Liver (tissue), 9 donors: Measurements from ENCODE around the gene CPNE9. TPM values are rescaled to one million over a fixed set of nuclear protein-coding genes. Genes with fewer than 3 reads are reported as not detected.

Experiments used
- DNase-seq: peaks from one replicate; pipeline ENCODE4 v3.0.0-alpha.2; 2017; ENCODE audit warnings: low spot score
- H3K27ac ChIP-seq, 2 donors: one replicate each; pipeline ENCODE4 v1.7.0; 2013; ENCODE audit warnings: inconsistent platforms in 2 of 2, low read length in 2 of 2, control low read depth in 1 of 2, low read depth in 1 of 2, mild to moderate bottlenecking in 1 of 2
- H3K27me3 ChIP-seq, 4 donors: one replicate each; pipeline versions ENCODE4 v1.6.1 to v1.7.0; 2013; ENCODE audit warnings: low read length in 3 of 4, inconsistent platforms in 1 of 4, mild to moderate bottlenecking in 1 of 4, moderate library complexity in 1 of 4; ENCODE audit not compliant: control insufficient read depth in 4 of 4, insufficient read depth in 4 of 4
- H3K36me3 ChIP-seq, 4 donors: one replicate each; pipeline versions ENCODE4 v1.6.1 to v1.7.0; 2013; ENCODE audit warnings: low read length in 3 of 4, mild to moderate bottlenecking in 3 of 4, low read depth in 1 of 4, moderate library complexity in 1 of 4; ENCODE audit not compliant: control insufficient read depth in 4 of 4, insufficient read depth in 3 of 4
- H3K4me1 ChIP-seq, 4 donors: one replicate each; pipeline versions ENCODE4 v1.6.1 to v1.7.0; 2013; ENCODE audit warnings: low read length in 3 of 4, mild to moderate bottlenecking in 3 of 4, moderate library complexity in 1 of 4; ENCODE audit not compliant: control insufficient read depth in 4 of 4, insufficient read depth in 4 of 4
- H3K4me3 ChIP-seq, 3 donors: one replicate each; pipeline versions ENCODE4 v1.6.1 to v1.7.0; 2013; ENCODE audit warnings: low read length in 3 of 3, control low read depth in 1 of 3, low read depth in 1 of 3, mild to moderate bottlenecking in 1 of 3
- H3K9ac ChIP-seq, 2 donors: one replicate each; pipeline ENCODE4 v1.7.0; 2013; ENCODE audit warnings: low read length in 2 of 2, mild to moderate bottlenecking in 2 of 2, moderate library complexity in 2 of 2, control low read depth in 1 of 2, low read depth in 1 of 2
- H3K9me3 ChIP-seq, 4 donors: one replicate each; pipeline versions ENCODE4 v1.6.1 to v1.7.0; 2013; ENCODE audit warnings: low read length in 3 of 4; ENCODE audit not compliant: control insufficient read depth in 4 of 4
- EGR1 ChIP-seq, 2 donors: IDR thresholded peaks; 2 replicates each; pipeline ENCODE4 v1.6.1; 2016 to 2018; ENCODE audit warnings: antibody characterized with exemption in 2 of 2, low read depth in 2 of 2
- FOXA1 ChIP-seq: IDR thresholded peaks from 2 replicates; pipeline ENCODE4 v1.6.1; 2016; ENCODE audit warnings: antibody characterized with exemption
- FOXA2 ChIP-seq: IDR thresholded peaks from 2 replicates; pipeline ENCODE4 v1.6.1; 2016; ENCODE audit warnings: antibody characterized with exemption
- GABPA ChIP-seq, 2 donors: IDR thresholded peaks in 1 of 2; conservative IDR thresholded peaks in 1 of 2; 2 replicates each; pipeline ENCODE4 v1.6.1; 2016; ENCODE audit warnings: antibody characterized with exemption in 2 of 2, mild to moderate bottlenecking in 1 of 2, moderate library complexity in 1 of 2
- HNF4A ChIP-seq, 2 donors: conservative IDR thresholded peaks; 2 replicates each; pipeline ENCODE4 v1.6.1; 2016; ENCODE audit warnings: antibody characterized with exemption in 2 of 2, mild to moderate bottlenecking in 2 of 2
- HNF4G ChIP-seq: IDR thresholded peaks from 2 replicates; pipeline ENCODE4 v1.6.1; 2016; ENCODE audit warnings: antibody characterized with exemption
- JUND ChIP-seq, 2 donors: IDR thresholded peaks; 2 replicates each; pipeline ENCODE4 v1.6.1; 2016; ENCODE audit warnings: antibody characterized with exemption in 2 of 2
- NR2F2 ChIP-seq: IDR thresholded peaks from 2 replicates; pipeline ENCODE4 v1.6.1; 2016; ENCODE audit warnings: antibody characterized with exemption
- RAD21 ChIP-seq, 2 donors: IDR thresholded peaks; 2 replicates each; pipeline ENCODE4 v1.6.1; 2016; ENCODE audit warnings: antibody characterized with exemption in 2 of 2, mild to moderate bottlenecking in 2 of 2
- RXRA ChIP-seq, 2 donors: IDR thresholded peaks; 2 replicates each; pipeline ENCODE4 v1.6.1; 2017 to 2018; ENCODE audit warnings: antibody characterized with exemption in 2 of 2, mild to moderate bottlenecking in 1 of 2
- SP1 ChIP-seq: IDR thresholded peaks from 2 replicates; pipeline ENCODE4 v1.6.1; 2018; ENCODE audit warnings: antibody characterized with exemption, mild to moderate bottlenecking
- YY1 ChIP-seq: IDR thresholded peaks from 2 replicates; pipeline ENCODE4 v1.6.1; 2016; ENCODE audit warnings: antibody characterized with exemption, mild to moderate bottlenecking
- ZBTB33 ChIP-seq: IDR thresholded peaks from 2 replicates; pipeline ENCODE4 v1.6.1; 2016; ENCODE audit warnings: antibody characterized with exemption
- WGBS: extraction: QIAGEN DNeasy Blood & Tissue Kit; methylation state at CpG from one replicate; pipeline ENCODE4 v1.1.7; 2013; 5-methylcytosine and 5-hydroxymethylcytosine counted together
- polyA plus RNA-seq, 2 donors: library from polyadenylated mRNA; stranded (reverse) in 1 of 2; unstranded in 1 of 2; fragments of 200-250 nt in 1 of 2; fragments of >200 nt in 1 of 2; fragmentation: Nextera tagmentation in 1 of 2; extraction: Ambion mirVana in 1 of 2; gene quantifications; one replicate each; pipeline versions ENCODE4 v1.2.1 to v1.2.3, GENCODE V29; 2013 to 2015
- total RNA-seq, 2 donors: library from RNA; depleted of rRNA; stranded (reverse); fragments of >200 nt; gene quantifications; one replicate each; pipeline ENCODE4 v1.2.3, GENCODE V29; 2014
- TF ChIP-seq, protein P1 (sequence below): IDR thresholded peaks from 2 replicates; pipeline ENCODE4 v1.6.1; 2016; ENCODE audit warnings: antibody characterized with exemption
- TF ChIP-seq, protein P2 (sequence below): IDR thresholded peaks from 2 replicates; pipeline ENCODE4 v1.6.1; 2016; ENCODE audit warnings: antibody characterized with exemption
- donor health status: healthy.
- donor health status: healthy.
- donor health status: healthy.
- donor health status: healthy.
- donor health status: healthy.

CPNE9 gene
- total and polyA plus RNA-seq, 4 donors = not detected

DNA sequence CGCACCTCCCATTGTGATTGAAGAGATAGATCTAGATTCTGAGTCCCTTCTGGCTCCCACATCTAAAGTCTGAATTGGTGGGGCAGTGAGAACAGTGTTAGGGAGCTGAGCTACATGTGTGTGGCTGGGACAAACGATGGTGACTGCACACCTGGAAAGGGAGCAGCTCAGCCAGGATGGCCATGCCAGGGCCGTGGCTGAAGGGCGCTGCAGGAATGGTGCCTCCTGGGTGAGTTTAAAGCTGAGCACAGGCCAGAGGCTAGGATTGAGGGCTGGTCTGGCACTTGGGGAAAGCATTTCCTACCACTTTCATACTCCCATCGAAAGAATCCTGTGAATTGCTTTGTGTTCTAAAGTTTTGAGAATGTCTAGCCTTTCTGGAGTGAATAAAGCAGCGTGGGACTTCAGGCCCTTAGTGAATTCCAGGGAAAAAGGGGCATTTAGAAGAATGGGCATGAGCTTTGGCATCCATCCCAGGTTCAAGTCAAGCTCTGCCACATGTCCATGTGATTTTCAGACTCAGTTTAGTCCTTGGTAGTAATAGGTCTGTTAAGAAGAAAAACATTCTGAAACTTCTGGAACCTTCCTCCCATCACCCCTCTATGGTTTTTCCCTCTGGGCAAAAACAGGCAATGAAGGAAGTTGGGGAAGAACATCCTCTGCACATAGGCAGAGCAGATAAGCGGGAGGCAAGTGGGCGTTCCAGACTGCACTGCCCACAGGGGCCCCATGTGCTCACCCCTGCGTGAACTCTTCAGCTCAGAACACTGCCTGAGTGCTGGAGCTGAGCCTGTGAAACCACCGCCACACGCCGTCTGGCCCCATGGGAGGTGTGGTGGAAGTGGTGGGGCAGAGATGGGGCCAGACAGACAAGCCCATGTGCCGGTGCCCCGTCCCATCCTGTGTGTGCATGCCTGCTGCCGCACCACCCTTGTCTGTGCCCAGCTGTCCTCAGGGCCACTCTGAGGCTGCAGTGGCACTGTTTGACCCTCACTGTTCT, 12.9 kb upstream of the CPNE9 start:
- TF ChIP-seq YY1 = no peak
- no peak for TF ChIP-seq EGR1 (IDR thresholded peaks at IDR 0.05; ENCODE audit: low read depth in 2 of 2)
- TF ChIP-seq, protein P1, sequence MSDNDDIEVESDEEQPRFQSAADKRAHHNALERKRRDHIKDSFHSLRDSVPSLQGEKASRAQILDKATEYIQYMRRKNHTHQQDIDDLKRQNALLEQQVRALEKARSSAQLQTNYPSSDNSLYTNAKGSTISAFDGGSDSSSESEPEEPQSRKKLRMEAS = no peak
- TF ChIP-seq, protein P2, sequence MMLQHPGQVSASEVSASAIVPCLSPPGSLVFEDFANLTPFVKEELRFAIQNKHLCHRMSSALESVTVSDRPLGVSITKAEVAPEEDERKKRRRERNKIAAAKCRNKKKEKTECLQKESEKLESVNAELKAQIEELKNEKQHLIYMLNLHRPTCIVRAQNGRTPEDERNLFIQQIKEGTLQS = no peak
- no peak for TF ChIP-seq RAD21 (IDR thresholded peaks at IDR 0.05)

GRCh38 chr3:9691636-9692035, 12.0 kb upstream of the CPNE9 start:
- Histone ChIP-seq H3K4me1 (no peaks in the 10 kb centered on the region), H3K9ac (no peak overlapping the region), H3K27ac (no peak overlapping the region), H3K4me3 (no peak overlapping the region), H3K27me3 (no peaks in the 10 kb centered on the region), H3K36me3 (peaks cover 15 to 94% (median 73%) of the 10 kb centered on the region in 4 donors), H3K9me3 (no peaks in the 10 kb centered on the region)
- no peak for TF ChIP-seq ZBTB33
- no peak for DNase-seq
- WGBS = over 99% methylated on average over 2 of the region's 2 CpGs

More for the DNA sequence above, 12.9 kb upstream of the CPNE9 start:
- Histone ChIP-seq H3K27me3 (no peaks in the 10 kb centered on the region), H3K36me3 (peaks cover 18 to 96% (median 77%) of the 10 kb centered on the region in 4 donors), H3K4me1 (no peaks in the 10 kb centered on the region), H3K9ac (no peak overlapping the region), H3K4me3 (no peak overlapping the region), H3K9me3 (no peaks in the 10 kb centered on the region), H3K27ac (no peak overlapping the region)
- WGBS = 87% methylated on average over 15 of the region's 15 CpGs
- no peak for DNase-seq

DNA sequence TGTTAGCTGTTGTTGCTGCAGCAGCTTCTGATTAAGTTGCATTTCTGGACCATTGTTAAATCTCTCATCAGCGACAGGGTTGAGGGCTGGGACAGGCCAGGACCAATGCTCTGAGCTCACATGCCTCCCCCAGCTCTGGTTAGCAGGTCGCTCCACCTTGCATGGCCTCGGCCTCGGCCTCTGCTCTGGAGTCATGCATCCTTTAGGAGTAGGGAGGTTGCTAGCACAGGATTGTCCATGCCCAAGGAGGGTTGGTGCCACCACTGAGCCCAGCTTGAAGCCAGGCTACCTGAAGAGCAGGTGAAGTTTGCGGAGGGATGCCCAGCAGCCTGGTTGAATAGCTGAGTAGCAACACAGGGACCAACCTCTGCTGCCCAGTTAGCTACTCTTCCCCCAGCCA, 11.2 kb upstream of the CPNE9 start:
- no peak overlapping the region for H3K27ac ChIP-seq
- 95% methylated on average over 5 of the region's 5 CpGs for WGBS
- TF ChIP-seq NR2F2 (no peak), SP1 (no peak), FOXA2 (no peak), YY1 (no peak), EGR1 (IDR thresholded peaks at IDR 0.05; ENCODE audit: low read depth in 2 of 2) (no peak), ZBTB33 (no peak), HNF4G (no peak), RXRA (IDR thresholded peaks at IDR 0.05) (no peak), JUND (IDR thresholded peaks at IDR 0.05) (no peak), FOXA1 (no peak), RAD21 (IDR thresholded peaks at IDR 0.05) (no peak), GABPA (IDR thresholded peaks at IDR 0.05 in 1 of 2, conservative IDR thresholded peaks at IDR 0.05 in 1 of 2) (no peak), HNF4A (conservative IDR thresholded peaks at IDR 0.05) (no peak)
- TF ChIP-seq, protein P1 = no peak
- TF ChIP-seq, protein P2 = no peak
- peaks cover 14 to 93% (median 69%) of the 10 kb centered on the region in 4 donors for H3K36me3 ChIP-seq
- no peak for DNase-seq
- H3K4me3 ChIP-seq = no peak overlapping the region
- no peaks in the 10 kb centered on the region for H3K27me3 ChIP-seq
- H3K9ac ChIP-seq = no peak overlapping the region
- no peaks in the 10 kb centered on the region for H3K9me3 ChIP-seq
- no peaks in the 10 kb centered on the region for H3K4me1 ChIP-seq
